ENCODE measurements around the gene ROR1. TPM values are rescaled to one million over a fixed set of nuclear protein-coding genes. Genes with fewer than 3 reads are reported as not detected.

Gene ROR1
- polyA plus RNA-seq, 1 experiment = 7.1 TPM

DNA sequence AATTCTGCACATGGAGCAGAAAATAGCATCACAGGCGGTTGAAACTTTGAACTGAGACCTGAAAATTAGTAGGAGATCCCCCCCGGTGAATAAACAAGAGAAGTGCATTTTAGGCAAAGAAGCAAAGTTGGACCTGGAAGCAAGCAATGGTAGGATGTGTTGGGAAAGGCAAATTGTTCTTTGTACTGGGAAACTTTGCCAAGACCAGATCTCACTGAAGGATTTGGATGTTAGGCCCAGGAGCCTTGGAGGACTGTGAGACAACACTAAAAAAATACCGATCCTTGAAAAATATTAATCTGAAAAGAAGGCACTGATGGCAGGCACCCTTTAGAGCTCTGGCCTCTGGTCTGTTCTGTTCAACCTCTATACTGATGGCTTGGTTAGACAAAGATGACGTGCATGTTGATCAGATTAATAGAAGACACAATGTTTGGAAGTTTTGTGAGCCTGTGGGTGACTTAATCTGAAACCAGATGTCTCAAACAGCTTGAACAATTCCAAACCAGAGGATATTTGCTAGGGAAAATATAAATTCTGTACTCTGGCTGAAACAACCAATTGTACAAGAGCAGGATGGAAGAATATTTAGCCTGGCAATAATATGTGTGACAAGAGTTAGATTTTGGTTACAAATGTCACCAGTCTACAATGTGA is 108.4 kb downstream of the ROR1 start:
- no peak for DNase-seq (ENCODE audit: low read depth, low spot score)
- Histone ChIP-seq H3K9me3 (ENCODE audit: control insufficient read depth, insufficient read depth, low read length) (no peaks in the 10 kb centered on the region), H3K27ac (ENCODE audit: low read depth, low read length) (no peak overlapping the region), H3K4me3 (ENCODE audit: low read depth, low read length) (no peak overlapping the region), H3K27me3 (ENCODE audit: control insufficient read depth, insufficient read depth, low read length) (no peaks in the 10 kb centered on the region)
- no peak for TF ChIP-seq CTCF (IDR thresholded peaks at IDR 0.05; ENCODE audit: low read depth, low read length)
- ChIA-PET POLR2A (no interaction called here), CTCF (no interaction called here)

DNA sequence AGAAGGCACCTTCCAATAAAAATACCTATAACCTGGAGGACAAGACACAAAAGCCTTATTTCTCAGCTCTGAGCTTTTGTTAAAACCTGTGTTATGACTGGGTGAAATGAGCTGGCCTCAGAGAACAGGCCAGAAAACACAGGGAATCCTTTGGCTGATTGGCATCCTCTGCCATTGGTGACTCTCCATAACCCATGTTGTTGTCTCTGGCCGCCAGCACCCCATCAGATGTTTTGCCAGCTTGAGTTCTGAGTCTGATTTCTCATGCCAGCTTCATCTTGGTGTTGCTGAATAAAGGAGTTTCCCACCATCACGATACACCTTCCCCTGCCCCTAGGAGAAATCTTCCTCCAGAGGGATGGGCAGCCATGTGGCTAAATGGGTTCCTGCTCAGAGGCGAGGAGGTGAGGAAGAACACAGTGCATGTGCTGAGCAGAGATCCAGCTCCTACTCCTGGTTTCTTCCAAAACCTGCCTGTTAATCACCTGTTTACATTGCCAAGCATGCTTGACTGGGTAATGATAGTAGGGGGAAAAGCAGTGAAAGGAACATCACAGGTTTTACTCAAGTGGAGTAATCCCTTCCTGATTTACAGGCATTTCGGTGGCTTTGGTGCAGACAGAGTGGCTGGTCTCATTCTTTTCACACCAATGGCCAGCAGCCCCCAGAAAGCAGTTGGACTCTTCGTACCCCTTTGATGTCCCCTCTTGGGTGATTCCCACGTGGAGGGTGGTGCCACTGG is 109.8 kb downstream of the ROR1 start:
- ChIA-PET CTCF (no interaction called here), POLR2A (no interaction called here)
- Histone ChIP-seq H3K4me3 (ENCODE audit: low read depth, low read length) (no peak overlapping the region), H3K27me3 (ENCODE audit: control insufficient read depth, insufficient read depth, low read length) (no peaks in the 10 kb centered on the region), H3K27ac (ENCODE audit: low read depth, low read length) (no peak overlapping the region), H3K9me3 (ENCODE audit: control insufficient read depth, insufficient read depth, low read length) (no peaks in the 10 kb centered on the region)
- no peak for TF ChIP-seq CTCF (IDR thresholded peaks at IDR 0.05; ENCODE audit: low read depth, low read length)
- no peak for DNase-seq (ENCODE audit: low read depth, low spot score)

- no peaks in the 10 kb centered on the region for H3K27me3 ChIP-seq (ENCODE audit: control insufficient read depth, insufficient read depth, low read length)
- ChIA-PET CTCF (no interaction called here), POLR2A (no interaction called here)
- H3K9me3 ChIP-seq (ENCODE audit: control insufficient read depth, insufficient read depth, low read length) = no peaks in the 10 kb centered on the region
- no peak for TF ChIP-seq CTCF (IDR thresholded peaks at IDR 0.05; ENCODE audit: low read depth, low read length)
- H3K27ac ChIP-seq (ENCODE audit: low read depth, low read length) = no peak overlapping the region
- no peak overlapping the region for H3K4me3 ChIP-seq (ENCODE audit: low read depth, low read length)
- no peak for DNase-seq (ENCODE audit: low read depth, low spot score)
Observed at GRCh38 chr1:63884486-63884885, 110.7 kb downstream of the ROR1 start.

- no peaks in the 10 kb centered on the region for H3K27me3 ChIP-seq (ENCODE audit: control insufficient read depth, insufficient read depth, low read length)
- CTCF ChIA-PET = no interaction called here
- H3K27ac ChIP-seq (ENCODE audit: low read depth, low read length) = no peak overlapping the region
- TF ChIP-seq CTCF (IDR thresholded peaks at IDR 0.05; ENCODE audit: low read depth, low read length) = no peak
- DNase-seq (ENCODE audit: low read depth, low spot score) = no peak
- POLR2A ChIA-PET = no interaction called here
- H3K4me3 ChIP-seq (ENCODE audit: low read depth, low read length) = no peak overlapping the region
- H3K9me3 ChIP-seq (ENCODE audit: control insufficient read depth, insufficient read depth, low read length) = no peaks in the 10 kb centered on the region
Observed at GRCh38 chr1:63885899-63886298, 112.1 kb downstream of the ROR1 start.

DNA sequence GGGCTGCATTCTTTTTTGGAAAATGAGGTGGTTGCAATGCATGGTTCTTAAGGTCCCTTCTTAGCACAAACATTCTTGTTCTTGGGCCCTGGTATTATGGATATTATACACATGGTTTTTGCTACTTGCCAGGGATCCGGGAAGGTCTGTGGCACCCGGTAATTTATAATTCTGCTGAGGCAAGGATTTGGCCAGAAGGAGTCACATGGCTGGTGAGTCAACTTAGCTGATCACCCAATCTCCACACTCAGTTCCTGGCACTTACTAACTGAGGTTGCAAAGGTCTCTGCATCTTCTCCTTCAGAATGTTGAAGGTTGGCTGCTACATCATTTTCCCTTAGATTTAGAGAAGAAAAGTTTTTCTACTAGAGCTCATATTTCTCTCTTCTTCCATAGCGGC is 112.5 kb downstream of the ROR1 start:
- TF ChIP-seq CTCF (IDR thresholded peaks at IDR 0.05; ENCODE audit: low read depth, low read length) = no peak
- POLR2A ChIA-PET = no interaction called here
- CTCF ChIA-PET = no interaction called here
- Histone ChIP-seq H3K9me3 (ENCODE audit: control insufficient read depth, insufficient read depth, low read length) (no peaks in the 10 kb centered on the region), H3K4me3 (ENCODE audit: low read depth, low read length) (no peak overlapping the region), H3K27me3 (ENCODE audit: control insufficient read depth, insufficient read depth, low read length) (no peaks in the 10 kb centered on the region), H3K27ac (ENCODE audit: low read depth, low read length) (no peak overlapping the region)
- no peak for DNase-seq (ENCODE audit: low read depth, low spot score)
